HG03196 (cell line): ENCODE data around the gene C6orf89.

Experiments used
- ATAC-seq: cut with Tn5 transposase; IDR thresholded peaks from one replicate; pipeline ENCODE4 v1.9.1; 2021; ENCODE audit not compliant: unreplicated experiment

C6orf89 gene

GRCh38 chr6:36967301-36967700 is 81.5 kb downstream of the C6orf89 start:
- no peak for ATAC-seq

GRCh38 chr6:36967757-36968156 is 82.0 kb downstream of the C6orf89 start:
- no peak for ATAC-seq

GRCh38 chr6:36968266-36968977 is 82.7 kb downstream of the C6orf89 start:
- no peak for ATAC-seq

GRCh38 chr6:36969240-36969691 is 83.5 kb downstream of the C6orf89 start:
- no peak for ATAC-seq

GRCh38 chr6:36969988-36970891 is 84.5 kb downstream of the C6orf89 start:
- ATAC-seq: no peak

- ATAC-seq: no peak
These were observed 85.4 kb downstream of the C6orf89 start for GRCh38 chr6:36970892-36971842.

- ATAC-seq: no peak
These were observed 86.3 kb downstream of the C6orf89 start for GRCh38 chr6:36971921-36972673.

- no peak for ATAC-seq
These were observed 87.4 kb downstream of the C6orf89 start for GRCh38 chr6:36973190-36973589.

- ATAC-seq: no peak
These were observed 87.9 kb downstream of the C6orf89 start for GRCh38 chr6:36973647-36974046.

- no peak for ATAC-seq
These were observed 89.7 kb downstream of the C6orf89 start for GRCh38 chr6:36975231-36976006.

- no peak for ATAC-seq
These were observed 90.2 kb downstream of the C6orf89 start for GRCh38 chr6:36976007-36976264.

GRCh38 chr6:36976509-36976908 is 90.8 kb downstream of the C6orf89 start:
- no peak for ATAC-seq

- ATAC-seq: no peak
These were observed 91.2 kb downstream of the C6orf89 start for GRCh38 chr6:36976931-36977330.

GRCh38 chr6:36977470-36977941 is 91.8 kb downstream of the C6orf89 start:
- ATAC-seq: no peak
